HG03575 (cell line): ENCODE results near the gene STAG1.
A peak's percentile ranks its signal among the peaks of the same experiment; 100 is the strongest.
"Not testable (repeated sequence)": the region's sequence is repeated elsewhere in the genome, so short reads cannot be mapped to it uniquely, and the experiment has no call there.

Source experiments
- ATAC-seq: cut with Tn5 transposase; IDR thresholded peaks from one replicate; pipeline ENCODE4 v1.9.1; 2021; ENCODE audit not compliant: unreplicated experiment, insufficient number of reproducible peaks, low FRiP score; ENCODE audit errors: extremely low read depth

STAG1 gene

DNA sequence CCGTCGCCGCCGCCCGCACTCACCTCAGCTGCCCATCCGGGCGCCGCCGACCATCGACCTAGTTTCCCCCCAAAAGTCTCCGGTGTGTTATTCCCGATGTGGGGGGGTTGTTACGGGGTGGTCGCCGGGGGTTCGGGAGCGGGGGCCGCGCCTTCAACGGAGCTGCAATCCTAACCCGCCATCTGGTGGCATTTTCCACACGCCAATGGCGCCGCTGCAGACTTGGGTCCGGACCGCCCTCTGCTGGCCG is at the start of gene STAG1:
Gene STAG1 (minus strand): TSS at position 207 of the 250 bp plus-strand sequence. CDS start 121,480 bp downstream, outside the sequence.
- ATAC-seq: no peak

DNA sequence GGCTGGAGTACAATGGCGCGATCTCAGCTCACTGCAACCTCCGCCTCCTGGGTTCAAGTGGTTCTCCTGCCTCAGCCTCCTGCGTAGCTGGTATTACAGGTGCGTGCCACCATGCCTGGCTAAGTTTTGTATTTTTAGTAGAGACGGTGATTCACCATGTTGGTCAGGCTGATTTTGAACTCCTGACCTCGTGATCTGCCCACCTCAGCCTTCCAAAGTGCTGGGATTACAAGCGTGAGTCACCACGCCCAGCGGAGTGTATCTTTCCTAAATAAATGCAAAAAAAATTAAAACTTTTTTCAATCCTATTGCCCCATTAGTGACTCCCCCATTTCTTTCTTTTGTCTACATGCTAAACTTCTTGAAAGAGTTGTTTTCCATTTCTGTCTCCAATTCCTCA is 49.0 kb upstream of the STAG1 start:
- not testable (repeated sequence) for ATAC-seq

DNA sequence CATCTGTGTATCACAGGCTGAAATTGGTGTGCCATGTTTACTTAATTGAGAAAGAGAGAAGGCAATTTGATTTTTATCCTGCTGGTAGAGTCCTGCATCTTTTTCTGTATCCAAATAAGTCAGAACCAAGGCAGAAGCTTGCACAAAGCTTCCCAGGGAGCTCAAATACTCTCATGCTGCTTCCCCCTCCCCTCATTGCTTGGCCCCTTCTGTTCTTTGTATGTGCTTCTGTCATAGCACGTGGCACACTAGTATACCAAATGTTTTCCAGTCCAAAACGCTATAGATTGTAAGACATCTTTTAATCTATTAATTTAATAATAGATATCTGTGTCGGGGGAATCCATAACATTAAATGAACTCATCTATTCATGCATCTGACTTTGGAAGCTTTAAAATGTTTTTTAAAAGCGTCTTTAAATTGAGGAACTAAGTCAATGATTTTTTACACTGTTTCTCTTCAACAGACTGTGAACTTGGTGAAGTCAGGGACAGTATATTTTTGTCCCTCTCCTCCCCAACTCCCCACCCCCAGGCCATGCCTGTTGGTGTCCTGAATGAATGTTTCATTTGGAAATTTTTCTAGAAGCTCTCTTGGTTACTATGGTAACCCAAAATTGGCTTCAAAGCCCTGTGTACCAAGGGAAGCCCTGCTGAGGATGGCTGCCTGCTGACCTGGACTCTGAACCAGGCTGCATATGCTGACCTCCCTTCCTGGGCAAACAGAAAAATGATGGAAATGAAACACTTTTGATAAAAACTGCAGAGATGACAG is 40.6 kb upstream of the STAG1 start:
- no peak for ATAC-seq

DNA sequence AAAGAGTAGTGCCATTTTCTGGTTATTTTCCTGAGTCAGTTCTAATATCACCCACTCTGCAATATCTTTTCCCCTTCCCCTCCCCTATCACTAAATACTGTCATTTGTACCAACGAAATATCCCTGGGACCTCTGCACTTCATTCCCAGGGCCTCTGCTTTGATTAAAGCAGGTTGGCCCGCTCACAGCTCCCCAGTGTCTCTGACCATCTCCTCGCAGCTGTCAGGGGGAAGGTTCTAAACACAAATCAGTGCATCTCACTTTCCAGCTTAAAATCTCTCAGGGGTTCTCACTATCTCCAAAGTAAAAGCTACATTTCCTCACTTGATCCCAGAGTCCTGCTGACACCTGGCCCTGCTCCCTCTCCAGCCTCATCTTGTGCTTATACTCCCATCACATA is 38.6 kb upstream of the STAG1 start:
- ATAC-seq: no peak

DNA sequence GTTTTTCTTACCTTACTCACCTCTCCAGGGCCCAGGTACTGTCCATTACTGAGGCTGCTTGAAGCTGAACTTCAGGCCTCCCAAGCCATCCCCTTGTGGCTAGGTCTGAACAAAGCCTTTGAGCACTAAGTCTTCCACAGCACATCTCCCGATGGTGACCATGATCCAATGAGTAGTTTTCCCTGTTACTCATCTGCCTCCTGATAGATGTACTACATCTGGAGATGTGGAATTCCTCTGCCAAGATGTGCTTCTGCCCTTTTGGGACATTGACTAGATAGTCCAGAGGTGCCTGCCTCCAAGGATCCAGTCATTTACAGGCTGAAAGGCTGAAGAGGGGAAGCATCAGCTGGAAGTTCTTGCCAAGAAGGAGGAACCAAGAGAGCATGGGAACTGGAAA is 37.8 kb upstream of the STAG1 start:
- no peak for ATAC-seq

DNA sequence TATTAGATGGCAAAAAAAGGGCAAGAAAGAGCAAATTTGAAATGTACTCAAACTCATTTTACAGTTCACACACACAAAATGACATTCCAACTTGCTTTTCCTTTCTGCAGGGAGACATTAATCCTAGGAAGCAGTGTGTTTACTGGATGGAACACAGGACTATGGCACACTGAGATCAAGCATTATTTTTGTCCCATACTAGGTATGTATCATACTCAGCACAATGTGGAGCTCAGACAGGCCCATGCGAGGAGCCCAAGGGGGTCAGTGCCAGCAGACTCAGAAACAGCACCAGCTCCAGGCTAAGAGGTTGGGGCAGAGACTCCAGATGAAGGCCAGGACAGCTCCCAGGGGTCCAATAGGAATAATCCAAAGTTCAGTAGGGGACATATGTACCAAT is 36.0 kb upstream of the STAG1 start:
- no peak for ATAC-seq

DNA sequence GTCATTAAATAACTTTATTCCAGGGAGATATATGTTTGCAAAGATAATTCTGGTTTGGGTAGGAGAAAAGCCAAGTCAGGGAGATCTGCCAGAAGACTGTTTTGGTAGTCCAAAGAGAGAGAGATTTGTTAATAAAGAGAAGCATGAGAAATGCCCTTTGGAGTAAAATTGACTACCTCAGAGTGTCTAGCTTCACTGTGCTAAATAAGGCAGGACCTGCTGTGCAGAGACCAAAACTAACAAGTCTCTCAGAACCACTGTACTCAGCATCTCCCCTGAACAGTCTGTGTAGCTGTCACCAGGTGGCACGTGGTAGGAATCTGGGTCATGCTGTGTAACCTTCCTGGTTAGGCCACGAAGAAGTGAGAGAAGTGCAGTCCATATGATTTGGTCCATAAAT is 35.2 kb upstream of the STAG1 start:
- ATAC-seq: peak; percentile 69

DNA sequence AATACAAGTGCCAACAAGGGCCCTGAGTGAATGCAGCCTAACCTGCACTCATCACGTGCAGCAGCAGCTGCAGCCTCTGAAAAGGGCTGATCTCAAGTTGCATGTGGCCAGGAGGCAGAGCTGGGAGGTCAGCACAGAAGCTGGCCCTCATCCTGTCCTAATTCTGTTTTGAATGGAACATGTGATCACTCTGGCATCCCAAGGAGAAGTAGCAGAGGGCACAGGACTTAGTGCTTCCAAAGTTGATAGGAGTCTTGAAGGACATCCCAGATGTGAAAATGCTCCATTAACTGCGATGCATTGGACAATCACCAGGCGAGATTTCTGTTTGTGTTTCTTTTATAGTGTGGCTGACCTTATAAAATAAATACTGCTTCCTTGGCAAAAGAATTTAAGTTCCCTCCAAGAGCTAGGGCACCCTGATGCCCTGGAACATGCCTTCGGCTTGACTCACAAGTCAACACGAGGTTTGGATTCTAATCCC is 31.6 kb upstream of the STAG1 start:
- no peak for ATAC-seq

DNA sequence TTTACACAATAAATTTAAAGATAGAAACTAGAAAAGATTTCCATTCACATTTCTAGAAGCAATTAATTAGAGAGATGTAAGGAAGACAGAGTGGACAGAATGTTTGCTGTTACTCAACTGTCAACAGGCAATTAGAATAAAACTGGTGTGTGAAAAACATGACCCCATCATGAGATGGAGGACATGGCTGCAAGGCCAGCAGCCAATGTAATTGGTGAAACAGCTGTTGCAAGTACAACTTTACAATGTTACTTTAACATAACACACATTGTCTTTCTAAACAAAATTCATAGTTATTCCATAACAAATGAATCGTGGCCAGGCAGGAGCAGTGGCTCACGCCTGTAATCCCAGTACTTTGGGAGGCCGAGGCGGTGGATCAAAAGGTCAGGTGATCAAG is 28.6 kb upstream of the STAG1 start:
- no peak for ATAC-seq

DNA sequence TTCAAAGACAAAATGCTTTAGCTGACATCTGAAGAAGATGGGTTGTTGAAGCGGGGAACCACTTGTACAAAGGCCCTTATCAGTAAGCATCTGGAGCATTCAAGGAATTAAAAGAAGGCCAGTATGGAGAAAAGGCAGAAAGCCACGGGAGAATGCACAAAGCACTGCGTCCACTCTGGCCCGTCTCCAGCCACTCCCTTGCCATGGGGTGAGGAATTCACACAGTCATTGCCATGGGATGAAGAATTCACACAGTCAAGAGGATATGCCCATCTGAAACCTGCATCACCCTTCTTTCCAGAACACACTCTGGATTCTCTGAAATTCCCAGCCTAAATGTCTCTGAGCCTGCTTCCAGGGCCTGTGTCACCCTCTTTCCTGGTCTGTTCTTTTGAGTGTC is 26.7 kb upstream of the STAG1 start:
- ATAC-seq: no peak

DNA sequence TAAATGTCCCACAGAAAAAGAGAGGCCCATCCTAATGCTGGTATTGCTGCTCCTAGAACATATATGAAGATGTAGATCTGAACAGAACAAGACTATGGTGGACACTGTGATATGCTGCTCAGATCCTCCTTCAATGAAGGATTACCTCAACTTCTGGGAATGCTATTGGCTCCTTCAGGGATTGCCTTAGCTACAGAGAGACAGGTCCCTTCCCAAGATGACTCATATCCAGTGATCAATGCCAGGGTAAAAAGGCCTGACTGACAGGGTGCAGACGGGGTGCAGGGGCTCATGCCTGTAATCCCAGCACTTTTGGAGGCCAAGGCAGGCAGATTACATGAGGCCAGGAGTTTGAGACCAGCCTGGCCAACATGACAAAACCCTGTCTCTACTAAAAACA is 20.5 kb upstream of the STAG1 start:
- ATAC-seq: no peak

DNA sequence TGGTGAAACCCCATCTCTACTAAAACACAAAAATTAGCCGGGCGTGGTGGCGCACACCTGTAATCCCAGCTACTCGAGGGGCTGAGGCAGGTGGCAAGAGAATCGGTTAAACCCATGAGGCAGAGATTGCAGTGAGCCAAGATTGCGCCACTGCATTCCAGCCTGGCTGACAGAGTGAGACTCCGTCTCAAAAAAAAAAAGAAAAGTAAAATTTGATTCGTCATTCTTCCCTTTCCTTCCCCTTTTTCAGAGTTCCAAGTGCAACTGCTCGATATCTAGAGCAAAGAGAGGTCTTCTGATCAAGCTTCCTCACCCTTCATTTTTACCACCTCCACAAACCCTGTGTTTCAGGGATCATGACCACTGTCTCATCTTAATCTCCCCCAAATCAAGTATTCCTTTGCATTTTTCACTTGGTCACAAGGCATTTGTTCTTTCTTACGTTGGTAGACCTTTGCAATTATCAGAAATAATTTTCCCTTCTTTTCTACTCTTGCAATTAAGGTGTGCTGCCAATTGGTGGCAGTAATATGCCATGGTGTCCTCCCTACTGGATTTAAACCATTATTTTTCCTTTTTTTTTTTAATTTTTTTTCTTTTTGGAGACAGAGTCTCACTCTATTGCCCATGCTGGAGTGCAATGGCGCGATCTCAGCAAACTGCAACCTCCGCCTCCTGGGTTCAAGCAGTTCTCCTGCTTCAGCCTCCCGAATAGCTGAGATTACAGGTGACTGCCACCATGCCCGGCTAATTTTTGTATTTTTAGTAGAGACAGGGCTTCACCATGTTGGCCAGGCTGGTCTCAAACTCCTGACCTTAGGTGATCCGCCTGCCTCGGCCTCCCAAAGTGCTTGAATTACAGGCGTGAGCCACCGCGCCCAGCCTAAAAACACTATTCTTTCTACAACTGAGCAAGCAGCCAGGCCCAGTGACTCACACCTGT is 6.3 kb upstream of the STAG1 start:
- ATAC-seq: not testable (repeated sequence)

DNA sequence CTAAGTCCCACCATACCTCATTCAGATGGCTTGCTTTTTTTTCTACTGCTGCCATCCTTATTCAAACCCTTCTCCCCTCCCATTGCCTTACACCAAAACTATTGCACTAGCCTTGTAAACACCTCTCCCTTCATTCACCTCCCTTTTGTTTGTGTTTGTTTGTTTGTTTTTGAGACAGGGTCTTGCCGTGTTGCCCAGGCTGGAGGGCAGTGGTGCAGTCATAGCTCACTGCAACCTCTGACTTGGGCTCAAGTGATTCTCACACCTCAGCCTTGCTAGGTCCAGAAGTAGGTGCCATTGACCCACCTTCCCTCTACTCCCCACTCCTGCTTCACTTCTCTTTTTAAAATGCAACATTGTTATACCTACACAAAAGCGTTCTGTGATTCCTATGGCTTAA is 3.0 kb upstream of the STAG1 start:
- no peak for ATAC-seq

DNA sequence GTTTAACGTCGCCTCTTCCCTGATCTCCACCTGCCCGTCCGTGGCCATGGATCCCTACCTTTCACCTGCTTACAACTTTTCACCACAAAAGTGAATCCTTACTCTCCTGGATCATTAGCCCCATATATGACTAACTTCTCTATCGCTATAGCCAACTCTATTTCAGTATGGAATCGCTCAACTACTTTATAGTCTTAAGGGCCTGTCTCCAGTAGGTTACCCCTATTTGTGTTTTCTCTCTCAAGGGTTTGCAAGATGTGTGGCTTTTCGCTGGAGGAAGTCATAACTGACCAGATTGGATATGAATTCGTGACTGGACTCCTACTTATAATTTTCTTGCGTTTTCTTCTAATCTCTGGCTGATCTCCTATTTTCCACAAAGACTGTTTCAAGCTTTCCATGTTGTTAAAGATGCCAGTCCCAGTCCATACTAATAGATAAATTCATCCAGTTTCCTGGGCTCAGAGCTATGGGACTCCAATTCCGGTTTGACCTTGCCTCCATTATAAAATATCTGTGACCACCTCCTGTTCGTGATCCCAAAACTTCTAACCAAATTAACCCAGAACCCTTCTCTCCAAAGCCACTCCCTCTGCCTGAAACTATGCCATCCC is 1.3 kb upstream of the STAG1 start:
- ATAC-seq: no peak

DNA sequence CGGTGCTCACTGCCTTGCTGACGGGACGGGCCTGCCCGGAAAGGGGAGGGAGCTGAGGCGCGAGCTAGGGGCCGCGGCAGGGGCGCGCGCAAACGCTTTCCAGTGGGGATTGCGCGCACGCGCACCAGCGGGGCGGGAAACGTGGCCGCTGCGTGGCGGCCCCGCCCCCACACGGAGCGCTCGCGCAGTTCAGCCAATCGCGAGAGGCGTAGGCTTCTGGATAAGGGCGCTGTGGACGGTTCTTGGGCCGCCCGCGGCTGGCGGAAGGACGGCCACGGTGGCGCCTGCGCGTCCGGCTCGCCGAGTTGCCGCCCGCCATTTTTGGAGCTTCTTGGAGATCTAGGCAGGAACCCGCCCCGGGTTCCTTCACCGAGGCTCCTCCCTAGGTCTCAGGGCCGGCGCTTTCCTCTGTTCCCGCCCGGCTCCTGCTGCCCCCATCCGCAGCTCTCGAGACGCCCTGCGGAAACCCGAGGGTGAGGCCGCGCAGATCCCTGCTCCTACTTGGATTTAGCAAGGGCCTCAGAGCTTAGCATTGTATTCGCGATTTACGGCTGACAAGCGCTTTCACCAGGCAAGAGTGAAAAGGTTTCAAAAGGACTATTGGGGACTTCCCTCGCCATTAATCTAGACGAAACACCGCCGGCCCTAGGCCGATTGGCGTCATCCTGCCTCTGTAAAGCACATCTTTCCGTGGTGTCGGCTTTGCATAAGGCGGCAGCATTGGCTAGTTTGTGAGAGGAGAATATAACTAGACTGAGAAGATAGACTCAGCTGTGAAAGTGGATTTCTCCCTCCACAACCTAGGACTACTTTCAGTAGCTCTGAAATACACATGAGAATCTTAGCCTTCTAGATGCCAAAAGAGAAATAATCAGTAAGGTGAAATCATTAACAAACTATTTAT is 496 bp upstream of the STAG1 start:
- peak; percentile 62 for ATAC-seq

DNA sequence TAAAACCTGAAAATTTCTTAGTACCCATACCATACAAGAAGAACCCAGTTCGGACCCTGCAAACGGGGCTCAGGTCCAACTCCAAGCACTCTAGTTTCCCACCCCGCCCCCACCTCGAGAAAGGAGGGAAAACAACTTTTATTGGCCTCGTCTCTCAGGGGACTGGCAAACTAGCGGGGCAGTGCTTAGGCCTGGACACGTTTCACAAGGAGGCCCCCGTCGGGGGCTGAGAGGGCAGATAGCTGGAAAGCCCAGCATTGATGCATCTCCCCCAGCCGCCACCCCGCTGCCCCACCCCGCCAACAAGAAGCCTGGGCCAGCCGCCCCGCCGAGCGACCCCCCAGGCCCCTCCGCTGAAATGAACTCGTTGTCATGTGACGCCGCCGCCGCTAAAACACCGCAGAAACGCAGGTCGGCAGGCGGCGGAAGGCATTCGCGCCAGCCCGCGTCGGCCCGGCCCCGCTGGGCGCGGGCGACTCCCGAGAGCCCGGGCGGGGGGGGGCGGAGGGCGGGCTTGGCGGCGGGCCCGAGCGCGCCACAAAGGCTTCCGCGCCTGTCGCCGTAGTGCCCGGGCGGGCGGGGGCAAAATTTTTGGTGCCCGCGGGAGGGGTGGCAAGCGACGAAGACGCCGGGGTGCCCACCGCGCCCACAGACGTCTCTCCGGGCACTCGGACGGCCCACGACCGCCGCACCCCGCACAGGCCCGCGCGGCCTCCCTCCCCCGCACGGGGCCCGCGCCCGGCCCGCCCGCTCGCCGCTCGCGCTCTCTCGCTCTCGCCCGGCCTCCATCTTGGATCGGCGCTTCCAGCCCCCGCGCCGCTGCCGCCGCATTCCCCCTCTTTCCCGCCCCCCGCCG is 634 bp downstream of the STAG1 start:
- ATAC-seq: no peak

DNA sequence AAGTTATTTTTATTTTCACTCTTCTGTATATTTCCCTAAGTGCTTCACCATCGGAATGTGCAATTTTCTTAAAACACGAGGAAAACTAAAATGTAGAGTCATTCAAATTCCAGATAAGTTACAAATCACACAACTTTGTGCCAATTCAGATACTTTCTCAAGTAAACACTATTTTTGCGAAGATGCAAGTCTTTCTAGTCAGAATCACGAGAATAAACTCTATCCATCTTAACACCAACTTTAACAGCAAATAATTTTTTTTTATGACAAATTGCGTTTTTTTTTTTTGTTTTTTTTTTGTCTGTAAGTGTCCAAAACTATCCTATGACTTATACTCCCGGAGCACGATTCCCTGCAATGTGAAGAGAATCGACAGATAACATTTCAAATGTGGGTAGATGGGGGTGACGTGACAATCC is 1.3 kb downstream of the STAG1 start:
- ATAC-seq: no peak
